ENCODE results near the gene OBSCN. TPM values are rescaled to one million over a fixed set of nuclear protein-coding genes. Genes with fewer than 3 reads are reported as not detected.

The OBSCN gene
- total RNA-seq, 1 donor from 2014 or later: 20.6 TPM

DNA sequence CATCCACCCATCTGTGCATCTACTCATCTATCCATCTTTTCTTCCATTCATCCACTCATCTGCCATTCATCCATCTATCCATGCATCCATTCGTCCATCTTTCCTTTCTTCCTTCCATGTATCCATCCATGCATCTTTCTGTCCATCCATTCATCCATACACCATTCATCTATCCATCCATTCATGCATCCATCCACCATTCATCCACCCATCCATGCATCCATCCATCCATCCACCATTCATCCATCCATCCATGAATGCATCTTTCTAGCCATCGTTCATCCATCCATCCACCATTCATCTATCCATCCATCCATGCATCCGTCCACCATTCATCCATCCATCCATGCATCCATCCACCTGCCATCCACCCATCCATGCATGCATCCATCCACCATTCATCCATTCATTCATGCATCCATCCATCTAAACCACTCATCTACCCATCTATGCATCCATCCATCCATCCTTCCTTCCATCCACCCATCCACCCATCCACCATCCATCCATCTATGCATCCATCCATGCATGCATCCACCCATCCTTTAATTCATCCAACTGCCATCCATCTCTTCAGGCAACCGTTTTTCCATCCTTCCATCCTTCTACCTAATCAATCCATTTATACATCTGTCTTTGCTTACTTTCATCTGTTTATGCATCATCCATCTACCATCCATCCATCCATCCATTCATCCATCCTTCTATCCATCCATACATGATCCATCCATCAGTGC is 111.7 kb downstream of the OBSCN start:
- no peak for TF ChIP-seq CTCF (conservative IDR thresholded peaks at IDR 0.05; ENCODE audit: low read depth, low read length)
- no peak for DNase-seq (ENCODE audit: low read depth)
- H3K4me3 ChIP-seq (ENCODE audit: low read depth, low read length): no peak overlapping the region

- no peak for DNase-seq (ENCODE audit: low read depth)
- no peak overlapping the region for H3K4me3 ChIP-seq (ENCODE audit: low read depth, low read length)
- TF ChIP-seq CTCF (conservative IDR thresholded peaks at IDR 0.05; ENCODE audit: low read depth, low read length): no peak
Measured at GRCh38 chr1:228320394-228320793, 112.5 kb downstream of the OBSCN start.

DNA sequence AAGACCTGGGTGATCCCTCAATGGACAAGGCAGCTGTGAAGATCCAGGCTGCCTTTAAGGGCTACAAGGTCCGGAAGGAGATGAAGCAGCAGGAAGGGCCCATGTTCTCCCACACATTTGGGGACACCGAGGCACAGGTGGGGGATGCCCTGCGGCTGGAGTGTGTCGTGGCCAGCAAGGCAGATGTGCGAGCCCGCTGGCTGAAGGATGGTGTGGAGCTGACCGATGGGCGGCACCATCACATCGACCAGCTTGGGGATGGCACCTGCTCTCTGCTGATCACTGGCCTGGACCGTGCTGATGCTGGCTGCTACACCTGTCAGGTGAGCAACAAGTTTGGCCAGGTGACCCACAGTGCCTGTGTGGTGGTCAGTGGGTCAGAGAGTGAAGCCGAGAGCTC is 113.6 kb downstream of the OBSCN start:
- DNase-seq (ENCODE audit: low read depth): no peak
- H3K4me3 ChIP-seq (ENCODE audit: low read depth, low read length): no peak overlapping the region
- TF ChIP-seq CTCF (conservative IDR thresholded peaks at IDR 0.05; ENCODE audit: low read depth, low read length): no peak

GRCh38 chr1:228321895-228322294 is 114.1 kb downstream of the OBSCN start:
- H3K4me3 ChIP-seq (ENCODE audit: low read depth, low read length): no peak overlapping the region
- no peak for DNase-seq (ENCODE audit: low read depth)
- TF ChIP-seq CTCF (conservative IDR thresholded peaks at IDR 0.05; ENCODE audit: low read depth, low read length): no peak

GRCh38 chr1:228323401-228323800 is 115.6 kb downstream of the OBSCN start:
- DNase-seq (ENCODE audit: low read depth): no peak
- no peak for TF ChIP-seq CTCF (conservative IDR thresholded peaks at IDR 0.05; ENCODE audit: low read depth, low read length)
- no peak overlapping the region for H3K4me3 ChIP-seq (ENCODE audit: low read depth, low read length)

DNA sequence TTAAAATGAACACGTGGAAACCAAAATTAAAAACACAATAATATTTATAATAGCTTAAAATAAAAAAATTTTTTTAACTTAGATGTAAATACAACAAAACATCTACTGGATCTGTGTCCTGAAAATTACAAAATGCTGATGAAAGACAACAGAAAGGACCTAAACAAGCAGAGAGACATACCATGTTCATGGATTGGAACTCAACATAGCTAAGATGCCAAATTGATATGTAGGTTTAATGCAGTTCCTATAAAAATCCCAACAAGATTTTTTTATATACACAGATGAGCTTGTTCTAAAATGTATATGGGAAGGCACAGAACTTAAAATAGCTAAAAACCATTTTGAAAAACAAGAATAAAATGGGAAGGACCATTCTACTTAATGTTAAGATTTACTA is 117.4 kb downstream of the OBSCN start:
- no peak for TF ChIP-seq CTCF (conservative IDR thresholded peaks at IDR 0.05; ENCODE audit: low read depth, low read length)
- H3K4me3 ChIP-seq (ENCODE audit: low read depth, low read length): no peak overlapping the region
- no peak for DNase-seq (ENCODE audit: low read depth)

GRCh38 chr1:228329887-228330286 is 122.0 kb downstream of the OBSCN start:
- DNase-seq (ENCODE audit: low read depth): no peak
- H3K4me3 ChIP-seq (ENCODE audit: low read depth, low read length): no peak overlapping the region
- TF ChIP-seq CTCF (conservative IDR thresholded peaks at IDR 0.05; ENCODE audit: low read depth, low read length): no peak

Measured in epithelial cell of proximal tubule (primary cell).